Stimulated activated CD4-positive, alpha-beta T cell treated with anti-CD3 and anti-CD28 coated beads, Interleukin-1b, Interleukin-23, amount 100 ng/mL, for 4 hours (primary cell): Measurements from ENCODE around the gene BICDL2.

Experiments used
- DNase-seq, 2 donors: peaks; one replicate each; pipeline ENCODE4 v3.0.0-alpha.2; 2020; ENCODE audit warnings: low read depth in 2 of 2

Gene BICDL2

DNA sequence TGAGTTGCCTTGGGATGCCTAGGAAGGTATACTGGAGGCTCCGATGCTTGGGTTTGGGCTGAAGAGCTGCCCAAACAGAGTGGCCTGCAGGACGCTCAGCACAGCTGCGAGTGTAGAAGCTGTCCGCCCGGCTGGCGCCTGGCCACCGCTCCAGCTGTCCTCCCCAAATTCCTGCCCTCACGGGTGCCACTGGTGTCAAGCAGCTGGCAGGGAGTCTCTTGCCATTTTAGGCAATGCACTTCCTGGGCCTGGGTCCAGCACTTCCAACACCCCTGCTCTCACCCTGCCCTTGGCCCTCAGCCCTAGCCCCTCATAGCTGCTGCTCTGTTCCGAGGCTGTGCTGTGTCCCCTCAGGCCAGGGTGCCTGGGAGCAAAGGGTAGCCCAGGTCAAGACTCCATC, 51.3 kb downstream of the BICDL2 start:
- DNase-seq = no peak

DNA sequence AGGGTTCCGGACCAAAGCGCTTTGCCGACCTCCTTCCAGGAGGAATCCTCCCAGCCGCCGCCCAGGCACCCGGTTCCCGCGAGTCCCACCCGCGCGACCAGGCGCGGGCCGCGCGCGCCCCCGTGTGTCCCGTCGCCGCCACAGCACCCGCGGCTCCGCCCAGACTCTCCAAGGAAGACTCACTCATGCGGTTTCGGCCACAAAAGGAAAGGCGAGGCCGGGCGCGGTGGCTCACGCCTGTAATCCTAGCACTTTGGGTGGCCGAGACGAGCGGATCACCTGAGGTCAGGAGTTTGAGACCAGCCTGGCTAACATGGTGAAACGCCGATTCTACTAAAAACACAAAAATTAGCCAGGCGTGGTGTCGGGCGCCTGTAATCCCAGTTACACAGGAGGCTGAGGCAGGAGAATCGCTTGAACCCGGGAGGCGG, 53.0 kb downstream of the BICDL2 start:
- peak; percentile 56 to 64 for DNase-seq

DNA sequence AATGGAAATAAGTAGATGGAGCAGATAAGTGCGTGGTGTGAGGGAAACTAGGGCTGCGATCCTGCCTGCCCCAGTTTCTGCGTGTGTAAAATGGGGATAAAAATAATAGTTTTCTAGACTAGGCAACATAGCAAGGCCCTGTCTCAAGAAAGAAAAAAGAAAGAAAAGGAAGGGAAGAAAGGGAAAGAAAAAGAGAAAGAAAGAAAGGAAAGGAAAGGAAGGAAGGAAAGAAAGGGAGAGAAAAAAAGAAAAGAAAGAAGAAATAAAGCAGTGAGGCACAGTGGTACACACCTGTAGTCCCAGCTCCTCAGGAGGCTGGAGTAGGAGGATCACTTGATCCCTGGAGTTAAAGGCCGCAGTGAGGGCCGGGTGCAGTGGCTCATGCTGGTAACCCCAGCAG, 54.3 kb downstream of the BICDL2 start:
- DNase-seq = no peak

GRCh38 chr16:2981899-2982250, 54.9 kb downstream of the BICDL2 start:
- no peak for DNase-seq

DNA sequence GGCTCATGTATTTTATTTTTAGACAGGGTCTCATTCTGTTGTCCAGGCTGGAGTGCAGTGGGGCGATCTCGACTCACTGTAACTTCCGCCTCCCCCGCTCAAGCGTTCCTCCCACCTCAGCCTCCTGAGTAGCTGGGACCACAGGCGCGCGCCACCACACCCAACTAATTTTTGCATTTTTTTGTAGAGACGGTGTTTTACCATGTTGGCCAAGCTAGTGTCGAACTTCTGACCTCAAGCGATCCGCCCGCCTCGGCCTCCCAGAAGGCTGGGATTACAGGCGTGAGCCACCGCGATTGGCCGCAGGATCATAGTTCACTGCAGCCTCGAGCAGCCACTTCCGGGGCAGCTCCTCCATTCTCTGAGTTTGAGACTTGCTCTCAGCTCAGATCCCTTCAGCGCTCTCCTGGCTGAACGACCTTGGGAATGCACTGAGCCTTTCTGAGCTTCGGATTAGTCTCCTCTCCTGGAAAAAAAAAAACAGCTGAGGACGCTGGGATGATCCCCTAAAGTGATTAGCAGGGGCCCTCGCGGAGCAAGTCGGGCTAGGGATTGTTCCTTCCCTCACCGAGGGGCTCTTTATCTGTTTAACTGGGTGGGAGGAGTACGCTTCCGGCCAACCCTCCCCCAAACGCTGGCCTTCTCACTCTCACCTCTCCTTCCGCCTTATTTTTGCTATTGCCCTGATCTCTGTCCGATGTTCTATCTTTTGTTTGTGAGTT, 55.4 kb downstream of the BICDL2 start:
- DNase-seq = no peak

GRCh38 chr16:2980227-2981176, 56.2 kb downstream of the BICDL2 start, which contains the start of gene PKMYT1:
Gene PKMYT1 (minus strand): TSS chr16:2980446. CDS start chr16:2979657, 789 bp downstream.
- DNase-seq = peak; percentile 95 to 97

GRCh38 chr16:2979669-2980226, 57.0 kb downstream of the BICDL2 start:
- DNase-seq = no peak
